GM19467 (cell line): Measurements from ENCODE around the gene HIP1.
A peak's percentile ranks its signal among the peaks of the same experiment; 100 is the strongest.
"Not testable (repeated sequence)": the region's sequence is repeated elsewhere in the genome, so short reads cannot be mapped to it uniquely, and the experiment has no call there.

ENCODE experiments used
- ATAC-seq: cut with Tn5 transposase; IDR thresholded peaks from one replicate; pipeline ENCODE4 v1.9.1; 2021; ENCODE audit warnings: mild to moderate bottlenecking, moderate library complexity; ENCODE audit not compliant: unreplicated experiment

Gene HIP1

DNA sequence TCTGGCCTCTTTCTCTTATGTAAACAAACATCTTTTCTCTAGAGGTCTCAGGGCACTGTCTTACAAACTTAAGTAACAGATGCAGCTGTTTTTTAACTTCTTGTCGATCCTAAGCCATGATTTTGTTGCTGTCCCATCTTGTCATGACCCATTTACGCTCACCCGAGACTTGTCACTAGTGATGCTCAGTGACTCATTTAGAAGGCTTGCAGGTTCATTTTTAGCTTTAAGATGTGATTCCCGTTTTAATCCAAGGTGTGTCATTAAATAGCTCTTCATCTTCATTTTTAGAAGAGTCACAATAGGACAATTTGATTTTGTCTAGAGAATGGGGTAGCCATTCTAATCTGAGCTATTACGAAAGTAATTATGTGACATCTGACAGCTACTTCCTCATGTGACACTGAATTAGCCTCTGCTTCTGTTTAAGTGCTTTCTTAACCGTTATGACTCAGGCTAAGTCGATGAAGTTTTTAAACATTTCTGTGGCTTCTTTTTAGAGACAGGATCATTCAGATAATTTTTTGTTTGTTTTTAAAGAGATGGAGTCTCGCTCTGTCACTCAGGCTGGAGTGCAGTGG, 203.9 kb downstream of the HIP1 start:
- ATAC-seq: no peak

DNA sequence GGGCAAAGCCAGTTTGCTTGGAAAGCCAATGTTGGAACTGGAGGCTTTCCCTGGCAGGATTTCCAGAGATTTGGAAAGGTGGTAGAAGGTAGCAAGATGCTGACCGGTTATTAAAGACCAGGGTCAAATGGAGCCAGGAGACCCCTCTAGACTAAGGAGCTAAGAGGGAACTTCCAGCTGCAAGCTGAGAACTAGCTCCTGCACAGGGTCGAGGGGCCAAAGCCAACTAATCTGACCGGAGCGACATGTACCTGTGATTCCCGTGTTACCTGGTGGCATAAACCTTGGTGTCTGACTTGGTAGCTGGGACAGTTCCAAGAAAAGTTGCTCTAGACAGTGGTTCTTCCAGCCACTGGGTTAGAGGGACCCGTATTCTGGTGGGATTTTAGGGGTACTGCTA, 204.8 kb downstream of the HIP1 start:
- no peak for ATAC-seq

DNA sequence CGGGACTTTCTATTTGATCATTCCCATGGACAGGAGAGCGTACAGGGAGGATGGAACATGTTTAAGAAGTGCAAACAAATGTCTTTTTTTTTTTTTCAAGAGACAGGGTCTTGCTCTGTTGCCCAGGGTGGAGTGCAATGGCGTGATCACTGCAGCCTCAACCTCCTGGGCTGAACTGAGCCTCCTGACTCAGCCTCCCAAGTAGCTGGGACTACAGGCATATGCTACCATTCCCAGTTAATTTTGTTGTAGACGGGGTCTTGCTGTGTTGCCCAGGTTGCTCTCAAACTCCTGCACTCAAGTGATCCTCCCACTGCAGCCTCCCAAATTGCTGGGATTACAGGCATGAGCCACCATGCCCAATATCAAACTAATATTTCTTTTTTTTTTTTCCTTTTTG, 206.1 kb downstream of the HIP1 start:
- ATAC-seq: no peak

DNA sequence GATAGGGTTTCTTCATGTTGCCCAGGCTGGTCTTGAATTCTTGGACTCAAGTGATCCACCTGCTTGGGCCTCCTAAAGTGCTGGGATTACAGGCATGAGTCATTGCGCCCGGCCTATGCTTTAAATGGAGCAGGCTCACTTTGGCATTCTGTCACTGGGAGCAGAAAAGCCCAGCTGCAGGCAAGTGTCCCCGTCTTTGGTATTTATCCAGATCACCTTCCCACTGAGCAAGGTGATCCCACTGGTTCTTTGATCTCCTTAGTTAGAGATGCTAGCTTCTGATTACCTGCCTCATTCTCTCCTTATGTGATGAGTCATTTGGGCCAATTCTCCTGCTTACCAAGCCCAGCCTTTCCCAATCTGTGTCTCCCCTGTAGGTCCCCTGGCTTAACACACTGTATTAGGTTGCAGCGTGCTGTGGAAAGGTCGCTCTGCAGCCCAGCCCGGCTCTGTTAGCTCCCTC, 207.4 kb downstream of the HIP1 start:
- ATAC-seq: no peak

DNA sequence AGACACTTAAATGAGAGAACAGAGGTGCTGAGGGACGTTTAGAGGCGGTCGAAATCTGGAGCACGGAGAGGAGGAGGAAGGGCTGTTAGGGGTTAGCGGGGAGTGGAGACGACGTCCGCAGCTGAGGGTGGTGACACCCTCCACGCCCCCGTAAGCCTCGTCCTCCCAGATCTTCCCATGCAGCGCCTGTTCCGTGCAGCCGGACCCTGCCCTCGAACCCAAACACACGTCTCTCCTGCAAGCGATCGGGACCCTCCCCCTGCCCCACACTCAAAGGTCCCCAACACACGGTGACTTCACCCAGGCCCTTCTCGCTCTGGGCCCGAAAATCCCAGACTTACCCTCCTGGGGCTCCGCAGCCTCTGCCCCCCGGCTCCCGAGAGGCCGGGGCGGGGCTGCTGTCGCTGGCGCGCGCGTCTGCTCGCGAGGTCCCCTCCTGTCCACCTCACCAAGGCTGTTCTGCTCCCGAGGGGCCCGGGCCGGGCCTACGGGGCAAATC, 211.5 kb downstream of the HIP1 start:
- not testable (repeated sequence) for ATAC-seq

DNA sequence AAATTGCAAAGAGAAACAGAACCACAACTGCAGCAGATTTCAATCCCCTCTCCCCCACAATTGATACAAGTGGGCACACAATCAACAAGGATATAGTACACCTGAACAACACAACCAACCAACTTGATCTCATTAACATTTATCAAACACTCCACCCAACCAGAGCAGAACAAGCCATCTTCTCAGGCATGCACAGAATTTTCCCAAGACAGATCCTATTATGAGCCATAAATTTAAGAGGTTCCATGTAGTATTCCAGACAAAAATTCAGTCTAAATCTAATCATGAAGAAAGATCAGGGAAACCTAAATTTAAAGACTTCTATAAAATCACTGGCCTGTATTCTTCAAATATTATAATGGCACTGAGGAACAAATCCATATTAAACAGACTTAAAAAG, 217.0 kb downstream of the HIP1 start:
- ATAC-seq: not testable (repeated sequence)

DNA sequence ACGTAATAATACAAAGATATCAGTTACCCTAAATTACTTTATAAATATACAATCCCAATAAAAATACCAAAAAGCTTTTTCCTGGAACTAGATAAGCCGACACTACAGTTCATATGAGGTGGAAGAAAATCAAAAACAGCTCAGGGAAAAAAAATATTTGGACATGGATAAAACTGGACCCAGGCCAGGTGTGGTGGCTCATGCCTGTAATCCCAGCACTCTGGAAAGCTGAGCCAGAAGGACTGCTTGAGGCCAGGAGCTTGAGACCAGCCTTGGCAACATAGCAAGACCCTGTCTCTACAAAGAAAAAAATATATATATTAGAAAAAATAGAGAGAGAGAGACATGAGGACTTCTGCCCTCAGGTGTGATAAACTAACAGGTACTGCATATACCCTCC, 219.9 kb downstream of the HIP1 start:
- not testable (repeated sequence) for ATAC-seq

DNA sequence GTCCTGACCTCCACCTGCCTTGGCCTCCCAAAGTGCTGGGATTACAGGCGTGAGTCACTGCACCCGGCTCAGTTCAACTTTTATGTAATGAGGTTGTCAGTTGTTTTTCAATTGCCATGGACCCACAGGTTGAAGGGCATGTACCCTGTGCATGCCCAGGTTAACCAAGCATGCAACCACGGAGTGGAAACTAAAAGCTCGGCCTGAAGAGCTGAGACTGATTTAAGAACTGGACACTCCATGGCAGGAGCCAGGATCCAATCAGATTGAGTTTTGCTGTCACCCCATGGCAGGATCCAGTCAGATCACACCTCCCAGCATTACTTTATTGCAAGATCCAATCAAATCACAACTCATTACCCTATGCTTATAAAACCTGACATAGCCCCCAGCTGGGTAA, 229.7 kb downstream of the HIP1 start:
- ATAC-seq: not testable (repeated sequence)

DNA sequence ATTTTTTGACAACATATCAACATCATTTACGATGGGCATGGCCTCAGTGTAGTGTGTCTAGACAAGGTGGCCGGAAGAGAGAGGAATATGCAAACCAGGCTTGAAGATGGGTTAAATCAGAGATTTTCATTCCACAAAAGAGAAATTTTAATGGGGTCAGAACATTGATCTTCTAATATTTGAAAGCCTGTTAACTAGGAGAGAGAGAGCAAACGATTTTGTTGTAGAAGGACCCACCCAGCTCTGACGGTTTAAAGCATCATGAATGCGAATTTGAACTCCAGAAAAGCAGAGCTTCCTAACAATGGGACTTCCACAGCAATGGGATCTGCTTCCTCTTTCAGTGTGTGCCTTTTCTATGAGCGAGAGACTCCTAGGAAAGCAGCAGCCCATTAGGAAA, 246.7 kb downstream of the HIP1 start, which contains the start of gene SPDYE5:
Gene SPDYE5 (plus strand): TSS at position 301 of the 400 bp plus-strand sequence. CDS start 1,728 bp downstream, outside the sequence.
- not testable (repeated sequence) for ATAC-seq

DNA sequence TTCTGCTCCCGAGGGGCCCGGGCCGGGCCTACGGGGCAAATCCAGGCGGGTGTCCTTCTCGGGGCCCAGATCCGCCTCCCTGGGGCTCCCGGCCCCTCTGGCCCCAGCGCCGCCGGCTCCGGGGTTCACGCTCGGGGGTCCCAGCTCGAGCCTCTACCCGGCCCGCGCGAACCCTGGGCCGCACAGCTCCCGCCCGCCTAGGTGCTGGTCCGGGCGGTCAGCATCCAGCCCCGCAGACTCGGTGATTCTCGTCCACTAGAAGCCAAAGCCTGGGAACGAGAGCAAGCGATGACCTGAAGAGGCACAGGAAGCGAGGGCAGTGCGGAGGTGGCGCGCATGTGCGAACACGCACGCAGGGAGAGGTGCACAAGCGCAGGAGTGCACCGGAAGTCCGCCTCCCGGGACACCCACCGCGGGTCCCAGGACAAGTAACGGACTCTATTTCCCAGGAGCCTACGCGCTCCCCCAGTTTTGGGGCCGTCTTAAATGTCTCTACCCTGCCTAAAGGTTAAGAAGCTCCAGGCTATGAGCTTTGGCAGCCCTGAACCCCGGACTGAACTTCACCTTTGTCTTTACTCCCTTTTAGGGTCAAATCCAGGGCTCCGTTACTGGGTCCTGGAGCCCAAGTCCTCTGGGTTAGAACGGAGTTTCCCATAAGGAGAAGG, 252.6 kb downstream of the HIP1 start, which contains the start of gene POM121C:
Gene POM121C (minus strand): TSS at position 321 of the 665 bp plus-strand sequence. CDS start 44,803 bp downstream, outside the sequence.
- peak; percentile 97 for ATAC-seq

DNA sequence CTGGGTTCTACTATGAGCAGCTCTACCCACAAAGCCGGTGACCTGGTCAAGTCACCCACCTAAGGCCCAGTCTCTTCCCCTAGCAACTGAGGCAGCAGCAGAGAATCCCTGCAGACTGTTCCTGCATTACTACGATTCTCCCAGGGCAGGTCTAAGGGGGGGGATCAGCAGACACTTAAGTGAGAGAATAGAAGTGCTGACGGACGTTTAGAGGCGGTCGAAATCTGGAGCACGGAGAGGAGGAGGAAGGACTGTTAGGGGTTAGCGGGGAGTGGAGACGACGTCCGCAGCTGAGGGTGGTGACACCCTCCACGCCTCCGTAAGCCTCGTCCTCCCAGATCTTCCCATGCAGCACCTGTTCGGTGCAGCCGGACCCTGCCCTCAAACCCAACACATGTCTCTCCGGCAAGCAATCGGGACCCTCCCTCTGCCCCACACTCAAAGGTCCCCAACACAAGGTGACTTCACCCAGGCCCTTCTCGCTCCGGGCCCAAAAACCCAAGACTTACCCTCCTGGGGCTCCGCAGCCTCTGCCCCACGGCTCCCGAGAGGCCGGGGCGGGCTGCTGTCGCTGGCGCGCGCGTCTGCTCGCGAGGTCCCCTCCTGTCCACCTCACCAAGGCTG, 253.3 kb downstream of the HIP1 start:
- not testable (repeated sequence) for ATAC-seq
